HepG2 (cell line): ENCODE results near the gene PRKCE. TPM values are rescaled to one million over a fixed set of nuclear protein-coding genes. Genes with fewer than 3 reads are reported as not detected.

ENCODE experiments used
- ATAC-seq: fragments of 200-7000 bp; cut with Tn5 transposase; 3 replicates; pipeline ENCODE4 v1.9.1; 2020; ENCODE audit warnings: mild to moderate bottlenecking, moderate library complexity
- BruUV-seq: library from RNA; stranded (reverse); fragments of 400-500 nt; replicated peaks from 2 replicates; lab custom pipeline; 2021; lab: Mats Ljungman, UMichigan
- CTCF ChIA-PET: fragments of 300-600 bp; formaldehyde crosslinking; extraction: SDS; loops from one replicate; lab custom pipeline; 2021; ENCODE audit warnings: low total read pairs, inconsistent platforms, low intra/inter-chr PET ratio; lab: Yijun Ruan, JAX
- POLR2A ChIA-PET: fragments of 350-600 bp; sonication (Branson Sonifier 250); formaldehyde crosslinking; loops from one replicate; lab custom pipeline; 2020; ENCODE audit warnings: antibody characterized with exemption, inconsistent platforms; lab: Yijun Ruan, JAX
- DNase-seq: peaks from one replicate; pipeline ENCODE4 v3.0.0-alpha.2; 2015; ENCODE audit warnings: low spot score
- FAIRE-seq: peaks from 3 replicates; lab custom pipeline; 2011; peaks lifted over from hg19 to GRCh38; lab: Jason Lieb, UNC
- H2AFZ ChIP-seq: one replicate; pipeline ENCODE4 v1.6.1; 2011; ENCODE audit warnings: low read length, inconsistent platforms
- H3K27ac ChIP-seq: fragments of 300-600 bp; 3 replicates; pipeline ENCODE4 v1.8.0; 2011; ENCODE audit warnings: mixed run types, mild to moderate bottlenecking, mixed read lengths, low read length, inconsistent platforms; ENCODE audit not compliant: insufficient read depth; ENCODE audit errors: extremely low read length
- H3K27me3 ChIP-seq, 2 experiments: fragments of 200-600 bp in 1 of 2; 2 replicates in 1 of 2; 3 replicates in 1 of 2; pipeline versions ENCODE4 v1.6.0 to v1.8.0; 2011; ENCODE audit warnings: low read length in 2 of 2, mild to moderate bottlenecking in 2 of 2, moderate library complexity in 2 of 2, inconsistent platforms in 1 of 2; ENCODE audit not compliant: insufficient read depth in 2 of 2, control insufficient read depth in 1 of 2
- H3K36me3 ChIP-seq, 2 experiments: fragments of 200-600 bp in 1 of 2; replicated peaks in 1 of 2; 2 replicates in 1 of 2; 3 replicates in 1 of 2; pipeline versions ENCODE4 v1.5.1 to v1.8.0; 2011; ENCODE audit warnings: low read length in 2 of 2, inconsistent platforms in 1 of 2; ENCODE audit not compliant: insufficient read depth in 2 of 2, control insufficient read depth in 1 of 2
- H3K4me1 ChIP-seq: 2 replicates; pipeline ENCODE4 v1.5.1; 2012; ENCODE audit warnings: low read length, inconsistent platforms; ENCODE audit not compliant: insufficient read depth
- H3K4me2 ChIP-seq: 2 replicates; pipeline ENCODE4 v1.6.0; 2011; ENCODE audit warnings: low read depth, low read length, inconsistent platforms
- H3K4me3 ChIP-seq, 3 experiments: fragments of 200-600 bp in 1 of 3; sonication (generic), shearing (Covaris generic) in 1 of 3; replicated peaks in 1 of 3; 2 replicates each; pipeline ENCODE4 v1.5.1; 2011 to 2016; ENCODE audit warnings: low read length in 3 of 3, inconsistent platforms in 2 of 3, low read depth in 2 of 3, mild to moderate bottlenecking in 2 of 3, control low read depth in 1 of 3, mixed read lengths in 1 of 3; ENCODE audit not compliant: insufficient read depth in 1 of 3
- H3K79me2 ChIP-seq: one replicate; pipeline ENCODE4 v1.6.1; 2011; ENCODE audit warnings: low read length, inconsistent platforms; ENCODE audit not compliant: insufficient read depth
- H3K9ac ChIP-seq: 2 replicates; pipeline ENCODE4 v1.6.0; 2011; ENCODE audit warnings: mild to moderate bottlenecking, low read depth, low read length, inconsistent platforms; ENCODE audit not compliant: insufficient read depth
- H3K9me3 ChIP-seq: 2 replicates; pipeline ENCODE4 v1.5.1; 2012; ENCODE audit warnings: mild to moderate bottlenecking, low read length
- H4K20me1 ChIP-seq: 2 replicates; pipeline ENCODE4 v1.6.0; 2011; ENCODE audit warnings: inconsistent platforms, mild to moderate bottlenecking, low read length, moderate library complexity; ENCODE audit not compliant: insufficient read depth
- ELF3 ChIP-seq: IDR thresholded peaks from 2 replicates; pipeline ENCODE4 v1.6.1; 2016; ENCODE audit warnings: missing genetic modification reagents, missing compliant biosample characterization
- FOSL2 ChIP-seq: sonication (generic); formaldehyde crosslinking; IDR thresholded peaks from 2 replicates; pipeline ENCODE4 v1.4.0; 2020; ENCODE audit warnings: missing genetic modification reagents
- FOXP4 ChIP-seq: sonication (generic); formaldehyde crosslinking; IDR thresholded peaks from 2 replicates; pipeline ENCODE4 v1.4.0; 2020; ENCODE audit warnings: missing genetic modification reagents
- FUBP1 ChIP-seq: sonication (generic); formaldehyde crosslinking; IDR thresholded peaks from 2 replicates; pipeline ENCODE4 v1.5.1; 2020; ENCODE audit warnings: missing genetic modification reagents, mild to moderate bottlenecking, borderline replicate concordance
- MTA1 ChIP-seq: sonication (generic); formaldehyde crosslinking; IDR thresholded peaks from 2 replicates; pipeline ENCODE4 v1.4.0; 2020; ENCODE audit warnings: missing genetic modification reagents, mild to moderate bottlenecking, borderline replicate concordance
- NR0B2 ChIP-seq: sonication (generic); formaldehyde crosslinking; IDR thresholded peaks from 2 replicates; pipeline ENCODE4 v1.4.0; 2020; ENCODE audit warnings: mild to moderate bottlenecking, missing genetic modification reagents
- SRF ChIP-seq: IDR thresholded peaks from 2 replicates; pipeline ENCODE4 v1.6.1; 2011; ENCODE audit warnings: mild to moderate bottlenecking, low read depth, low read length, moderate library complexity
- WGBS: methylation state at CpG from one replicate; pipeline ENCODE4 v1.1.6; 2017; ENCODE audit warnings: low lambda C conversion rate; 5-methylcytosine and 5-hydroxymethylcytosine counted together
- in situ Hi-C: cut with HindIII; loops from 2 replicates; pipeline ENCODE4 v1.10.0; 2017; ENCODE audit warnings: low pct_unique_long_range_greater_than_20kb; ENCODE audit not compliant: extremely low pct_ligation_motif_present
- intact Hi-C: fragments of 100-400 bp; cut with micrococcal nuclease; formaldehyde crosslinking; loops from one replicate; pipeline ENCODE4 v1.10.0; 2022; ENCODE audit not compliant: unreplicated experiment
- polyA plus RNA-seq, 8 experiments: library from polyadenylated mRNA; depleted of rRNA in 3 of 8; stranded (reverse) in 7 of 8; unstranded in 1 of 8; fragments of >200 nt; fragmentation: Illumina TruSeq in 4 of 8; extraction: Trizol in 4 of 8; gene quantifications; 2 replicates each; pipeline versions ENCODE4 v1.2.1 to v1.2.3, GENCODE V29; 2011 to 2016; ENCODE audit warnings: low read depth in 4 of 8, missing spikeins in 1 of 8, mixed read lengths in 1 of 8; ENCODE audit not compliant: insufficient read depth in 1 of 8
- total RNA-seq, 5 experiments: library from RNA; depleted of rRNA; stranded (reverse); fragments of >200 nt; fragmentation: Illumina TruSeq; extraction: Trizol; gene quantifications; 2 replicates each; pipeline ENCODE4 v1.2.3, GENCODE V29; 2016; ENCODE audit warnings: low read depth in 1 of 5

The PRKCE gene
- total and polyA plus RNA-seq, 2 of the 13 experiments (the other 11 are each of a cell fraction or from before 2014, with no cell fraction given) = 1.0 to 3.9 TPM

- CTCF ChIA-PET = no interaction called here
- H3K9me3 ChIP-seq = no peaks in the 10 kb centered on the region
- H3K79me2 ChIP-seq = no peaks in the 10 kb centered on the region
- no peaks in the 10 kb centered on the region for H3K27me3 ChIP-seq
- peaks cover 9% of the 10 kb centered on the region; the same call in 1 of the 2 replicates for H3K4me1 ChIP-seq
- H3K36me3 ChIP-seq = no peaks in the 10 kb centered on the region
- H3K9ac ChIP-seq = no peak overlapping the region
- no peak overlapping the region for H3K27ac ChIP-seq
- ATAC-seq (no peak; the same call in 2 of the 3 replicates), DNase-seq (no peak), FAIRE-seq (no peak)
- no peak for TF ChIP-seq FUBP1 (CRISPR knock-in tag)
- no peak for TF ChIP-seq MTA1
- no peak for TF ChIP-seq SRF
- POLR2A ChIA-PET = no interaction called here
- no peak overlapping the region for H3K4me2 ChIP-seq
- WGBS = 82% methylated on average over 8 of the region's 8 CpGs
- in situ Hi-C loops = loop anchor here (10.0 kb wide), 1 partner anchor 283 kb away; no protein-coding TSS in a partner anchor
- no TSS peak for BruUV-seq
- H2AFZ ChIP-seq = no peak overlapping the region
- no peak overlapping the region for H3K4me3 ChIP-seq
- no peaks in the 10 kb centered on the region for H4K20me1 ChIP-seq
- intact Hi-C loops = no loop called here
These were observed 420.8 kb downstream of the PRKCE start for GRCh38 chr2:46072101-46072820.

GRCh38 chr2:46073540-46074046 lies 422.1 kb downstream of the PRKCE start:
- WGBS = 38% methylated on average over 9 of the region's 9 CpGs
- Histone ChIP-seq H3K36me3 (no peaks in the 10 kb centered on the region), H3K79me2 (no peaks in the 10 kb centered on the region), H4K20me1 (no peaks in the 10 kb centered on the region), H2AFZ (no peak overlapping the region), H3K9ac (no peak overlapping the region), H3K4me1 (no peaks in the 10 kb centered on the region; the same call in 1 of the 2 replicates), H3K9me3 (no peaks in the 10 kb centered on the region), H3K4me3 (no peak overlapping the region), H3K27ac (no peak overlapping the region), H3K27me3 (no peaks in the 10 kb centered on the region), H3K4me2 (no peak overlapping the region)
- in situ Hi-C loops (loop anchor here (10.0 kb wide), 1 partner anchor 281 kb away; no protein-coding TSS in a partner anchor), intact Hi-C loops (no loop called here)
- no peak for TF ChIP-seq NR0B2
- no peak for TF ChIP-seq FOXP4 (CRISPR knock-in tag)
- no peak for TF ChIP-seq ELF3 (CRISPR knock-in tag)
- TF ChIP-seq FOSL2 (CRISPR knock-in tag) = peak; percentile 52; the same call in 1 of the 2 replicates
- no TSS peak for BruUV-seq
- POLR2A ChIA-PET = no interaction called here
- CTCF ChIA-PET = no interaction called here
- ATAC-seq (peak; percentile 76), DNase-seq (peak; percentile 39), FAIRE-seq (no peak)
